BE2C (cell line): ENCODE measurements around the gene ATPAF2.

ENCODE experiments used
- DNase-seq: peaks from one replicate; pipeline ENCODE4 v3.0.0-alpha.2; 2020
- H3K27me3 ChIP-seq: fragments of 250-450 bp; sonication (Bioruptor Pico); 2 replicates; pipeline ENCODE4 v1.5.1; 2020; ENCODE audit warnings: mild to moderate bottlenecking
- H3K36me3 ChIP-seq: fragments of 250-450 bp; sonication (Bioruptor Pico); 2 replicates; pipeline ENCODE4 v1.5.1; 2020; ENCODE audit warnings: mild to moderate bottlenecking
- H3K4me1 ChIP-seq: fragments of 250-450 bp; sonication (Bioruptor Pico); 2 replicates; pipeline ENCODE4 v1.5.1; 2020
- H3K4me3 ChIP-seq: 2 replicates; pipeline ENCODE4 v1.5.1; 2011; ENCODE audit warnings: low read depth, low read length
- H3K9me3 ChIP-seq: fragments of 250-450 bp; sonication (Bioruptor Pico); 2 replicates; pipeline ENCODE4 v1.5.1; 2020
- CTCF ChIP-seq: IDR thresholded peaks from 2 replicates; pipeline ENCODE4 v1.5.1; 2012; ENCODE audit warnings: mild to moderate bottlenecking, low read depth, low read length

The ATPAF2 gene

GRCh38 chr17:17971431-17972125 is 67.4 kb downstream of the ATPAF2 start:
- no peak for TF ChIP-seq CTCF
- DNase-seq, result no peak
- Histone ChIP-seq H3K4me1 (no peaks in the 10 kb centered on the region), H3K36me3 (no peaks in the 10 kb centered on the region), H3K9me3 (no peaks in the 10 kb centered on the region), H3K27me3 (no peaks in the 10 kb centered on the region), H3K4me3 (peak overlapping the region; percentile 60)

GRCh38 chr17:17970699-17971430 is 68.1 kb downstream of the ATPAF2 start:
- no peak for TF ChIP-seq CTCF

More at GRCh38 chr17:17970699-17971430, 68.1 kb downstream of the ATPAF2 start:
- no peak for DNase-seq
- no peaks in the 10 kb centered on the region for H3K9me3 ChIP-seq
- H3K4me1 ChIP-seq, result no peaks in the 10 kb centered on the region
- no peaks in the 10 kb centered on the region for H3K36me3 ChIP-seq
- H3K27me3 ChIP-seq, result no peaks in the 10 kb centered on the region
- H3K4me3 ChIP-seq, result peak overlapping the region; percentile 60
